DMS53 (cell line): ENCODE results near the gene OR52I2.

Source experiments
- DNase-seq: peaks from one replicate; lab custom pipeline; 2025; lab: John Stamatoyannopoulos, UW

OR52I2 gene

GRCh38 chr11:4581443-4581842 is at the start of gene OR52I2:
TSS of gene OR52I2 (plus strand) at chr11:4581743.
- DNase-seq, result no peak

- peak; percentile 70 for DNase-seq
These were observed 41.8 kb upstream of the OR52I2 start for GRCh38 chr11:4539603-4540219.

- no peak for DNase-seq
These were observed 40.5 kb upstream of the OR52I2 start for GRCh38 chr11:4541071-4541470.

- DNase-seq, result peak; percentile 63
These were observed 38.0 kb upstream of the OR52I2 start for GRCh38 chr11:4543561-4543960.

GRCh38 chr11:4544891-4545290 is 36.7 kb upstream of the OR52I2 start, which contains the start of gene OR52M1:
TSS of gene OR52M1 (plus strand) at chr11:4545191. CDS start at chr11:4545191, 0 bp downstream.
- no peak for DNase-seq

GRCh38 chr11:4546878-4547277 is 34.7 kb upstream of the OR52I2 start:
- DNase-seq, result peak; percentile 65

GRCh38 chr11:4547416-4547815 is 34.1 kb upstream of the OR52I2 start:
- no peak for DNase-seq

GRCh38 chr11:4551346-4551979 is 30.1 kb upstream of the OR52I2 start:
- peak; percentile 34 for DNase-seq

- DNase-seq, result peak; percentile 8
These were observed 21.8 kb upstream of the OR52I2 start for GRCh38 chr11:4559527-4560440.

GRCh38 chr11:4560467-4560866 is 21.1 kb upstream of the OR52I2 start:
- DNase-seq, result peak; percentile 57

- no peak for DNase-seq
These were observed 16.2 kb upstream of the OR52I2 start for GRCh38 chr11:4565371-4565770.

- no peak for DNase-seq
These were observed 12.5 kb upstream of the OR52I2 start for GRCh38 chr11:4569075-4569474.

GRCh38 chr11:4576880-4577279 is 4.7 kb upstream of the OR52I2 start:
- DNase-seq, result peak; percentile 16

- DNase-seq, result peak; percentile 68
These were observed 3.8 kb upstream of the OR52I2 start for GRCh38 chr11:4577761-4578160.

- DNase-seq, result no peak
These were observed 2.9 kb upstream of the OR52I2 start for GRCh38 chr11:4578624-4579023.

- DNase-seq, result peak; percentile 10
These were observed 1.4 kb upstream of the OR52I2 start for GRCh38 chr11:4580124-4580523.

GRCh38 chr11:4589017-4589416 is 7.5 kb downstream of the OR52I2 start:
- peak; percentile 37 for DNase-seq

- DNase-seq, result no peak
These were observed 12.2 kb downstream of the OR52I2 start, which contains the start of gene OR52I1 for GRCh38 chr11:4593739-4594138. TSS of gene OR52I1 (plus strand) at chr11:4594039. CDS start at chr11:4594039, 0 bp downstream.

GRCh38 chr11:4605057-4605456 is 23.5 kb downstream of the OR52I2 start:
- DNase-seq, result no peak

- peak; percentile 73 for DNase-seq
These were observed 24.9 kb downstream of the OR52I2 start for GRCh38 chr11:4606231-4607015.

- peak; percentile 73 for DNase-seq
These were observed 25.6 kb downstream of the OR52I2 start for GRCh38 chr11:4607096-4607495.
